SU-DHL-6 (cell line): ENCODE measurements around the gene MAP3K15.

Experiments used
- CTCF ChIP-seq: fragments of 200-600 bp; sonication (generic); IDR thresholded peaks from one replicate; pipeline ENCODE4 v1.5.1; 2017; ENCODE audit warnings: antibody characterized with exemption, mild to moderate bottlenecking, low read length, moderate library complexity; ENCODE audit not compliant: insufficient read depth, poor library complexity, severe bottlenecking
- EZH2phosphoT487 ChIP-seq: fragments of 200-600 bp; sonication (generic), shearing (Covaris generic); conservative IDR thresholded peaks from 2 replicates; pipeline ENCODE4 v1.6.1; 2018; ENCODE audit warnings: mild to moderate bottlenecking, antibody characterized with exemption, low read length, moderate library complexity, mixed read lengths

- no peak for TF ChIP-seq CTCF
- TF ChIP-seq EZH2phosphoT487 = no peak
These were observed 122.6 kb downstream of the MAP3K15 start for GRCh38 chrX:19392703-19393102.
